GM23248 (cell line): ENCODE measurements around the gene TENM4. TPM values are rescaled to one million over a fixed set of nuclear protein-coding genes. Genes with fewer than 3 reads are reported as not detected.

Experiments used
- DNase-seq: peaks from one replicate; pipeline ENCODE4 v3.0.0-alpha.2; 2015
- H2AFZ ChIP-seq: fragments of 200-600 bp; sonication (generic); 2 replicates; pipeline ENCODE4 v1.6.1; 2016; ENCODE audit warnings: antibody characterized with exemption
- H3F3A ChIP-seq: fragments of 200-600 bp; sonication (generic); 2 replicates; pipeline ENCODE4 v1.6.1; 2016; ENCODE audit warnings: mild to moderate bottlenecking, antibody characterized with exemption, mixed run types; ENCODE audit not compliant: insufficient read depth
- H3K27ac ChIP-seq: fragments of 200-600 bp; sonication (generic); 2 replicates; pipeline ENCODE4 v1.5.1; 2016; ENCODE audit warnings: mild to moderate bottlenecking
- H3K27me3 ChIP-seq: fragments of 200-600 bp; sonication (generic); replicated peaks from 2 replicates; pipeline ENCODE4 v1.6.1; 2016; ENCODE audit warnings: mild to moderate bottlenecking; ENCODE audit not compliant: insufficient read depth
- H3K36me3 ChIP-seq: fragments of 200-600 bp; sonication (generic); 2 replicates; pipeline ENCODE4 v1.6.1; 2016; ENCODE audit warnings: low read depth, mild to moderate bottlenecking
- H3K4me1 ChIP-seq: fragments of 200-600 bp; sonication (generic); 2 replicates; pipeline ENCODE4 v1.6.1; 2016; ENCODE audit warnings: mild to moderate bottlenecking; ENCODE audit not compliant: insufficient read depth
- H3K4me2 ChIP-seq: fragments of 200-600 bp; sonication (generic); one replicate; pipeline ENCODE4 v1.6.1; 2016; ENCODE audit warnings: mild to moderate bottlenecking; ENCODE audit not compliant: unreplicated experiment
- H3K4me3 ChIP-seq: fragments of 200-600 bp; sonication (generic); 2 replicates; pipeline ENCODE4 v1.5.1; 2016; ENCODE audit warnings: mild to moderate bottlenecking
- H3K79me2 ChIP-seq: fragments of 200-600 bp; sonication (generic); 2 replicates; pipeline ENCODE4 v1.6.1; 2016; ENCODE audit warnings: mild to moderate bottlenecking; ENCODE audit not compliant: insufficient read depth
- H3K9ac ChIP-seq: fragments of 200-600 bp; sonication (generic); 2 replicates; pipeline ENCODE4 v1.6.1; 2016; ENCODE audit warnings: mild to moderate bottlenecking
- H3K9me2 ChIP-seq: fragments of 200-600 bp; sonication (generic); 2 replicates; pipeline ENCODE4 v1.6.1; 2016; ENCODE audit warnings: mixed run types, mild to moderate bottlenecking, moderate library complexity; ENCODE audit not compliant: insufficient read depth
- H3K9me3 ChIP-seq: fragments of 200-600 bp; sonication (generic); one replicate; pipeline ENCODE4 v1.6.1; 2017; ENCODE audit warnings: low read depth
- H4K20me1 ChIP-seq: fragments of 200-600 bp; sonication (generic); 2 replicates; pipeline ENCODE4 v1.6.0; 2016; ENCODE audit not compliant: insufficient read depth
- EZH2 ChIP-seq: fragments of 200-600 bp; sonication (generic); IDR thresholded peaks from 2 replicates; pipeline ENCODE4 v1.6.1; 2018; ENCODE audit warnings: antibody characterized with exemption, mild to moderate bottlenecking; ENCODE audit not compliant: insufficient read depth, poor library complexity, severe bottlenecking
- EZH2phosphoT487 ChIP-seq: fragments of 200-600 bp; sonication (generic); IDR thresholded peaks from 2 replicates; pipeline ENCODE4 v1.6.1; 2018; ENCODE audit warnings: antibody characterized with exemption, moderate library complexity, mild to moderate bottlenecking, low read depth; ENCODE audit not compliant: insufficient read depth
- WGBS, 2 experiments: methylation state at CpG; one replicate each; pipeline ENCODE4 v1.1.6; 2015 to 2017; ENCODE audit warnings: low lambda C conversion rate in 2 of 2, low coverage in 1 of 2; ENCODE audit errors: missing lambda C conversion rate in 2 of 2; 5-methylcytosine and 5-hydroxymethylcytosine counted together
- in situ Hi-C: fragments of 300-500 bp; cut with MboI; formaldehyde crosslinking; loops from 2 replicates; pipeline ENCODE4 v1.15.0; 2020
- polyA plus RNA-seq: library from polyadenylated mRNA; unstranded; fragments of >200 nt; fragmentation: Nextera tagmentation; extraction: Ambion mirVana; gene quantifications from 2 replicates; pipeline ENCODE4 v1.2.1, GENCODE V29; 2016
- total RNA-seq: library from RNA; depleted of rRNA; stranded (reverse); fragments of >200 nt; shearing (Covaris generic); gene quantifications from 2 replicates; pipeline ENCODE4 v1.2.3, GENCODE V29; 2014

Gene TENM4
- total and polyA plus RNA-seq, 2 experiments from 2014 or later = 0.11 to 0.48 TPM

GRCh38 chr11:79466411-79466810 lies 25.6 kb upstream of the TENM4 start:
- Histone ChIP-seq H3K9ac (no peak overlapping the region), H3F3A (no peaks in the 10 kb centered on the region), H3K4me3 (no peak overlapping the region), H3K9me3 (no peaks in the 10 kb centered on the region), H3K4me1 (no peaks in the 10 kb centered on the region), H3K27me3 (peaks cover 35% of the 10 kb centered on the region; the same call in 1 of the 2 replicates), H3K79me2 (no peaks in the 10 kb centered on the region), H3K27ac (no peak overlapping the region), H3K4me2 (no peak overlapping the region), H3K9me2 (no peaks in the 10 kb centered on the region), H4K20me1 (no peaks in the 10 kb centered on the region), H2AFZ (no peak overlapping the region), H3K36me3 (no peaks in the 10 kb centered on the region)
- in situ Hi-C loops = no loop called here
- WGBS, 2 experiments = 6 to 10% methylated on average over 2 of the region's 2 CpGs
- TF ChIP-seq EZH2phosphoT487 = no peak
- TF ChIP-seq EZH2 = no peak
- DNase-seq = peak; percentile 59

- H3F3A ChIP-seq = no peaks in the 10 kb centered on the region
- H3K36me3 ChIP-seq = no peaks in the 10 kb centered on the region
- WGBS, 2 experiments = 85 to 92% methylated on average over 2 of the region's 2 CpGs
- H3K9ac ChIP-seq = no peak overlapping the region
- no peak for DNase-seq
- no peaks in the 10 kb centered on the region for H3K9me3 ChIP-seq
- H3K27ac ChIP-seq = no peak overlapping the region
- no peaks in the 10 kb centered on the region for H3K79me2 ChIP-seq
- no peak overlapping the region for H3K4me2 ChIP-seq
- in situ Hi-C loops = no loop called here
- H3K4me1 ChIP-seq = no peaks in the 10 kb centered on the region
- peaks cover 23% of the 10 kb centered on the region; the same call in 1 of the 2 replicates for H3K27me3 ChIP-seq
- no peak overlapping the region for H3K4me3 ChIP-seq
- no peaks in the 10 kb centered on the region for H3K9me2 ChIP-seq
- TF ChIP-seq EZH2 (no peak), EZH2phosphoT487 (no peak)
- no peak overlapping the region for H2AFZ ChIP-seq
- H4K20me1 ChIP-seq = no peaks in the 10 kb centered on the region
These were observed 24.3 kb upstream of the TENM4 start for GRCh38 chr11:79465160-79465559.

- Histone ChIP-seq H4K20me1 (no peaks in the 10 kb centered on the region), H3K9me2 (no peaks in the 10 kb centered on the region), H3K27me3 (peaks cover 18% of the 10 kb centered on the region), H3K4me1 (no peaks in the 10 kb centered on the region), H3K4me2 (no peak overlapping the region), H3K4me3 (no peak overlapping the region), H3K79me2 (no peaks in the 10 kb centered on the region), H3F3A (no peaks in the 10 kb centered on the region), H3K27ac (no peak overlapping the region), H2AFZ (no peak overlapping the region), H3K9ac (no peak overlapping the region), H3K36me3 (no peaks in the 10 kb centered on the region), H3K9me3 (no peaks in the 10 kb centered on the region)
- WGBS, 2 experiments = 51 to 54% methylated on average over 7 of the region's 7 CpGs
- no peak for DNase-seq
- in situ Hi-C loops = no loop called here
- TF ChIP-seq EZH2 = no peak
- no peak for TF ChIP-seq EZH2phosphoT487
These were observed 21.1 kb upstream of the TENM4 start for GRCh38 chr11:79461666-79462645.

- Histone ChIP-seq H3K4me2 (no peak overlapping the region), H2AFZ (no peak overlapping the region), H3K9me2 (no peaks in the 10 kb centered on the region), H3K4me1 (no peaks in the 10 kb centered on the region), H3K27ac (no peak overlapping the region), H3F3A (no peaks in the 10 kb centered on the region), H3K9me3 (no peaks in the 10 kb centered on the region), H3K36me3 (no peaks in the 10 kb centered on the region), H3K27me3 (peaks cover 18% of the 10 kb centered on the region), H3K4me3 (no peak overlapping the region), H4K20me1 (no peaks in the 10 kb centered on the region), H3K79me2 (no peaks in the 10 kb centered on the region), H3K9ac (no peak overlapping the region)
- DNase-seq = peak; percentile 58
- WGBS, 2 experiments = 0 to 5% methylated on average over 2 of the region's 2 CpGs
- TF ChIP-seq EZH2 (no peak), EZH2phosphoT487 (no peak)
- in situ Hi-C loops = no loop called here
These were observed 20.3 kb upstream of the TENM4 start for GRCh38 chr11:79461144-79461543.
